HCT116 (cell line): ENCODE results near the gene CSNK1G1. TPM values are rescaled to one million over a fixed set of nuclear protein-coding genes. Genes with fewer than 3 reads are reported as not detected.

Experiments
- ATAC-seq: fragments of 200-7000 bp; cut with Tn5 transposase; 2 replicates; pipeline ENCODE4 v1.9.1; 2020; ENCODE audit warnings: mild to moderate bottlenecking, moderate library complexity
- BruUV-seq: library from RNA; stranded (reverse); fragments of 400-500 nt; replicated peaks from 2 replicates; lab custom pipeline; 2021; lab: Mats Ljungman, UMichigan
- CTCF ChIA-PET: fragments of 300-600 bp; sonication (Branson Sonifier 250); formaldehyde crosslinking; loops from one replicate; lab custom pipeline; 2021; ENCODE audit warnings: antibody characterized with exemption; lab: Charles Lee
- POLR2A ChIA-PET: fragments of 300-600, 350-600 bp; sonication (Branson Sonifier 250); formaldehyde crosslinking; loops from one replicate; lab custom pipeline; 2021; ENCODE audit warnings: antibody characterized with exemption; lab: Charles Lee
- RAD21 ChIA-PET, 2 experiments: fragments of 300-600 bp; sonication (Branson Sonifier 250); formaldehyde crosslinking; loops; one replicate each; lab custom pipeline; 2023; ENCODE audit warnings: low total read pairs in 2 of 2; ENCODE audit not compliant: uncharacterized antibody in 2 of 2, unreplicated experiment in 2 of 2, low non-redundant PET in 1 of 2; lab: Charles Lee
- DNase-seq: peaks from one replicate; pipeline ENCODE4 v3.0.0-alpha.2; 2010; ENCODE audit warnings: low read depth, low spot score
- H2AFZ ChIP-seq: fragments of 200-600 bp; shearing (Covaris generic), sonication (generic); 2 replicates; pipeline ENCODE4 v1.6.1; 2017; ENCODE audit warnings: low read depth, mixed run types, mixed read lengths, antibody characterized with exemption, low read length; ENCODE audit not compliant: poor library complexity, severe bottlenecking
- H3K27ac ChIP-seq: 2 replicates; pipeline ENCODE4 v1.5.1; 2012; ENCODE audit warnings: low read depth, low read length
- H3K27me3 ChIP-seq: fragments of 200-600 bp; sonication (generic); 2 replicates; pipeline ENCODE4 v1.6.1; 2016; ENCODE audit warnings: mixed run types, low read length, mixed read lengths; ENCODE audit not compliant: insufficient read depth
- H3K36me3 ChIP-seq, 2 experiments: fragments of 200-500 bp in 1 of 2; fragments of 200-600 bp in 1 of 2; sonication (Bioruptor generic) in 1 of 2; sonication (generic) in 1 of 2; 2 replicates each; pipeline versions ENCODE4 v1.5.1 to v1.6.1; 2014 to 2016; ENCODE audit warnings: low read length in 2 of 2, inconsistent platforms in 1 of 2, mixed read lengths in 1 of 2, mixed run types in 1 of 2; ENCODE audit not compliant: insufficient read depth in 2 of 2, control insufficient read depth in 1 of 2
- H3K4me1 ChIP-seq, 2 experiments: fragments of 200-600 bp in 1 of 2; sonication (generic) in 1 of 2; 2 replicates each; pipeline versions ENCODE4 v1.5.1 to v1.6.1; 2012 to 2017; ENCODE audit warnings: low read length in 2 of 2, inconsistent platforms in 1 of 2, mild to moderate bottlenecking in 1 of 2, mixed read lengths in 1 of 2, mixed run types in 1 of 2, moderate library complexity in 1 of 2; ENCODE audit not compliant: insufficient read depth in 2 of 2, control insufficient read depth in 1 of 2
- H3K4me2 ChIP-seq: fragments of 200-600 bp; sonication (generic); 2 replicates; pipeline ENCODE4 v1.6.1; 2017; ENCODE audit warnings: mixed run types, low read length, mixed read lengths
- H3K4me3 ChIP-seq, 2 experiments: fragments of 200-600 bp in 1 of 2; sonication (generic) in 1 of 2; replicated peaks in 1 of 2; 2 replicates each; pipeline ENCODE4 v1.5.1; 2011 to 2016; ENCODE audit warnings: low read length in 2 of 2, control low read depth in 1 of 2, low read depth in 1 of 2, mild to moderate bottlenecking in 1 of 2, mixed read lengths in 1 of 2, mixed run types in 1 of 2
- H3K79me2 ChIP-seq: fragments of 200-600 bp; sonication (generic); 2 replicates; pipeline ENCODE4 v1.6.1; 2017; ENCODE audit warnings: mild to moderate bottlenecking, mixed run types, low read length, moderate library complexity, mixed read lengths; ENCODE audit not compliant: insufficient read depth
- H3K9ac ChIP-seq: fragments of 200-600 bp; sonication (generic); 2 replicates; pipeline ENCODE4 v1.6.1; 2016; ENCODE audit warnings: low read length, mixed read lengths
- H3K9me2 ChIP-seq: fragments of 200-600 bp; sonication (generic), shearing (Covaris generic); 2 replicates; pipeline ENCODE4 v1.6.1; 2017; ENCODE audit warnings: mixed run types, mild to moderate bottlenecking, moderate library complexity; ENCODE audit not compliant: insufficient read depth
- H3K9me3 ChIP-seq, 2 experiments: fragments of 200-500 bp in 1 of 2; fragments of 200-600 bp in 1 of 2; sonication (Bioruptor generic) in 1 of 2; sonication (generic) in 1 of 2; 2 replicates each; pipeline ENCODE4 v1.6.1; 2014 to 2017; ENCODE audit warnings: low read length in 2 of 2, mixed read lengths in 2 of 2, inconsistent platforms in 1 of 2, low read depth in 1 of 2, mild to moderate bottlenecking in 1 of 2, mixed run types in 1 of 2, moderate library complexity in 1 of 2; ENCODE audit not compliant: control insufficient read depth in 1 of 2, insufficient read depth in 1 of 2
- H4K20me1 ChIP-seq: fragments of 200-600 bp; sonication (generic), shearing (Covaris generic); 2 replicates; pipeline ENCODE4 v1.6.1; 2017; ENCODE audit warnings: mixed run types, mild to moderate bottlenecking, moderate library complexity; ENCODE audit not compliant: insufficient read depth
- ATF3 ChIP-seq: IDR thresholded peaks from 2 replicates; pipeline ENCODE4 v1.6.1; 2012
- CBX3 ChIP-seq: IDR thresholded peaks from 2 replicates; pipeline ENCODE4 v1.6.1; 2012; ENCODE audit warnings: low read depth
- CTCF ChIP-seq, 3 experiments: fragments of 200-600 bp in 1 of 3; sonication (generic) in 1 of 3; IDR thresholded peaks in 2 of 3; conservative IDR thresholded peaks in 1 of 3; 2 replicates each; pipeline ENCODE4 v1.5.1; 2012 to 2017; ENCODE audit warnings: low read depth in 2 of 3, low read length in 2 of 3, antibody characterized with exemption in 1 of 3, borderline replicate concordance in 1 of 3, control low read depth in 1 of 3, mild to moderate bottlenecking in 1 of 3, mixed read lengths in 1 of 3, mixed run types in 1 of 3, moderate library complexity in 1 of 3; ENCODE audit not compliant: insufficient read depth in 1 of 3
- EGR1 ChIP-seq: IDR thresholded peaks from 2 replicates; pipeline ENCODE4 v1.6.1; 2012; ENCODE audit warnings: low read depth
- EZH2phosphoT487 ChIP-seq: fragments of 200-600 bp; IDR thresholded peaks from 2 replicates; pipeline ENCODE4 v1.6.1; 2018; ENCODE audit warnings: antibody characterized with exemption, borderline replicate concordance
- FOSL1 ChIP-seq: IDR thresholded peaks from 2 replicates; pipeline ENCODE4 v1.6.1; 2012; ENCODE audit warnings: low read depth
- JUND ChIP-seq: IDR thresholded peaks from 2 replicates; pipeline ENCODE4 v1.6.1; 2012
- POLR2A ChIP-seq: IDR thresholded peaks from 2 replicates; pipeline ENCODE4 v1.7.0; 2011; ENCODE audit warnings: borderline replicate concordance; ENCODE audit not compliant: insufficient read depth, insufficient read length; ENCODE audit errors: extremely low read depth
- POLR2AphosphoS5 ChIP-seq: IDR thresholded peaks from 2 replicates; pipeline ENCODE4 v1.6.1; 2011; ENCODE audit warnings: mild to moderate bottlenecking, low read depth, low read length, moderate library complexity
- RAD21 ChIP-seq: IDR thresholded peaks from 2 replicates; pipeline ENCODE4 v1.6.1; 2012; ENCODE audit warnings: low read depth, mild to moderate bottlenecking
- SIN3A ChIP-seq: IDR thresholded peaks from 2 replicates; pipeline ENCODE4 v1.6.1; 2012; ENCODE audit warnings: low read depth
- SP1 ChIP-seq: IDR thresholded peaks from 2 replicates; pipeline ENCODE4 v1.6.1; 2012; ENCODE audit warnings: low read depth
- SRF ChIP-seq: IDR thresholded peaks from 2 replicates; pipeline ENCODE4 v1.6.1; 2012; ENCODE audit warnings: low read depth
- TCF7L2 ChIP-seq: IDR thresholded peaks from 2 replicates; pipeline ENCODE4 v1.7.0; 2011; ENCODE audit warnings: borderline replicate concordance, inconsistent platforms; ENCODE audit not compliant: insufficient read depth, insufficient read length; ENCODE audit errors: extremely low read depth
- ZBTB33 ChIP-seq: IDR thresholded peaks from 2 replicates; pipeline ENCODE4 v1.6.1; 2011; ENCODE audit warnings: mild to moderate bottlenecking, low read length, moderate library complexity; ENCODE audit not compliant: insufficient replicate concordance; ENCODE audit errors: extremely low read depth
- ZFX ChIP-seq: fragments of 450-650 bp; IDR thresholded peaks from 2 replicates; pipeline ENCODE4 v1.6.1; 2017
- intact Hi-C: fragments of 100-400 bp; cut with micrococcal nuclease; formaldehyde crosslinking; loops from 2 replicates; pipeline ENCODE4 v1.10.0; 2022
- total RNA-seq: library from RNA; stranded (reverse); gene quantifications from one replicate; pipeline ENCODE4 v1.2.1, GENCODE V29; 2021; ENCODE audit not compliant: unreplicated experiment

The CSNK1G1 gene
- total RNA-seq, 1 experiment from 2014 or later: 21.1 TPM

- H4K20me1 ChIP-seq: no peaks in the 10 kb centered on the region
- BruUV-seq: no TSS peak
- H2AFZ ChIP-seq: no peak overlapping the region
- no peaks in the 10 kb centered on the region for H3K9me2 ChIP-seq
- H3K79me2 ChIP-seq: peaks cover 31% of the 10 kb centered on the region
- DNase-seq: no peak
- H3K27me3 ChIP-seq: no peaks in the 10 kb centered on the region
- TF ChIP-seq SP1: peak; percentile 14; the same call in 1 of the 2 replicates
- TF ChIP-seq EGR1: no peak
- POLR2A ChIA-PET: no interaction called here
- ATAC-seq: no peak; the same call in 1 of the 2 replicates
- RAD21 ChIA-PET: no interaction called here
- peaks cover 45 to 53% of the 10 kb centered on the region in 2 experiments for H3K4me1 ChIP-seq
- H3K27ac ChIP-seq: no peak overlapping the region
- CTCF ChIA-PET: no interaction called here
- H3K4me2 ChIP-seq: peak overlapping the region; percentile 21; the same call in 1 of the 2 replicates
- no peak overlapping the region for H3K4me3 ChIP-seq
- no peaks in the 10 kb centered on the region for H3K9me3 ChIP-seq
- 0 out of 2 replicates have a peak overlapping the region, but pooled peaks have one; percentile 7 for H3K9ac ChIP-seq
- intact Hi-C loops: no loop called here
- no peaks in the 10 kb centered on the region for H3K36me3 ChIP-seq
These were observed 106.6 kb downstream of the CSNK1G1 start for GRCh38 chr15:64249406-64249805.

- no peaks in the 10 kb centered on the region for H3K27me3 ChIP-seq
- CTCF ChIA-PET: interaction anchor here (0.6 kb wide), 1 partner anchor 12 kb away, joined by 3 read pairs; no protein-coding TSS in a partner anchor
- no peaks in the 10 kb centered on the region for H4K20me1 ChIP-seq
- peak overlapping the region; percentile 68 for H3K4me2 ChIP-seq
- TSS peak; percentile 28 for BruUV-seq
- H3K4me1 ChIP-seq: peaks cover 45 to 53% of the 10 kb centered on the region in 2 experiments
- H3K4me3 ChIP-seq: no peak overlapping the region; a peak in 1 of 4 replicates
- POLR2A ChIA-PET: interaction anchor here (1.0 kb wide), 1 partner anchor 15 kb away, joined by 3 read pairs; no protein-coding TSS in a partner anchor
- peak overlapping the region; percentile 51 for H3K9ac ChIP-seq
- RAD21 ChIA-PET: no interaction called here
- ATAC-seq (peak; percentile 73), DNase-seq (peak; percentile 87)
- no peaks in the 10 kb centered on the region for H3K9me2 ChIP-seq
- intact Hi-C loops: no loop called here
- H3K9me3 ChIP-seq: no peaks in the 10 kb centered on the region
- H3K27ac ChIP-seq: peak overlapping the region; percentile 41
- H2AFZ ChIP-seq: no peak overlapping the region
- H3K79me2 ChIP-seq: peaks cover 31% of the 10 kb centered on the region
- H3K36me3 ChIP-seq: no peaks in the 10 kb centered on the region
- TF ChIP-seq TCF7L2 (no peak), RAD21 (no peak), POLR2AphosphoS5 (no peak), FOSL1 (peak; percentile 84), ZFX (no peak), ZBTB33 (no peak), EGR1 (no peak), SRF (0 out of 2 replicates have a peak, but pooled peaks have one; percentile 25), EZH2phosphoT487 (no peak), JUND (peak; percentile 89), CTCF (IDR thresholded peaks at IDR 0.05 in 2 of 3, conservative IDR thresholded peaks at IDR 0.05 in 1 of 3; ENCODE audit: borderline replicate concordance in 1 of 3, insufficient read depth in 1 of 3, low read depth in 2 of 3, low read length in 2 of 3) (no peak), CBX3 (0 out of 2 replicates have a peak, but pooled peaks have one; percentile 64), SP1 (peak; percentile 62), POLR2A (no peak), SIN3A (0 out of 2 replicates have a peak, but pooled peaks have one; percentile 33), ATF3 (peak; percentile 57)
These were observed 107.9 kb downstream of the CSNK1G1 start for GRCh38 chr15:64247906-64248541.
